H9 (cell line): ENCODE measurements around the gene TBC1D17. TPM values are rescaled to one million over a fixed set of nuclear protein-coding genes. Genes with fewer than 3 reads are reported as not detected.

ENCODE experiments used
- DNase-seq: peaks from one replicate; pipeline ENCODE4 v3.0.0-alpha.2; 2017
- H2AFZ ChIP-seq: one replicate; pipeline ENCODE4 v1.6.1; 2013; ENCODE audit warnings: mild to moderate bottlenecking, low read length, control low read depth, moderate library complexity
- H2AK5ac ChIP-seq: 2 replicates; pipeline ENCODE4 v1.6.1; 2013; ENCODE audit warnings: low read length, control low read depth, mixed read lengths; ENCODE audit not compliant: insufficient read length
- H2BK120ac ChIP-seq: one replicate; pipeline ENCODE4 v1.6.1; 2013; ENCODE audit warnings: low read depth, mild to moderate bottlenecking, low read length, control low read depth, inconsistent platforms; ENCODE audit not compliant: poor library complexity, severe bottlenecking
- H2BK12ac ChIP-seq: 2 replicates; pipeline ENCODE4 v1.6.1; 2013; ENCODE audit warnings: low read length, control low read depth, mixed read lengths, low read depth; ENCODE audit not compliant: insufficient read length
- H2BK15ac ChIP-seq: 2 replicates; pipeline ENCODE4 v1.6.1; 2013; ENCODE audit warnings: low read depth, low read length, control low read depth
- H2BK20ac ChIP-seq: one replicate; pipeline ENCODE4 v1.6.1; 2013; ENCODE audit warnings: low read depth, mild to moderate bottlenecking, low read length, control low read depth, inconsistent platforms; ENCODE audit not compliant: poor library complexity, severe bottlenecking
- H2BK5ac ChIP-seq: 2 replicates; pipeline ENCODE4 v1.6.1; 2013; ENCODE audit warnings: low read length, control low read depth, mixed read lengths; ENCODE audit not compliant: insufficient read length
- H3K14ac ChIP-seq: 2 replicates; pipeline ENCODE4 v1.6.1; 2013; ENCODE audit warnings: low read length, control low read depth; ENCODE audit not compliant: insufficient read depth
- H3K18ac ChIP-seq: 2 replicates; pipeline ENCODE4 v1.6.1; 2013; ENCODE audit warnings: low read depth, mild to moderate bottlenecking, mixed read lengths, low read length, control low read depth; ENCODE audit not compliant: insufficient read length
- H3K23ac ChIP-seq: 2 replicates; pipeline ENCODE4 v1.6.1; 2013; ENCODE audit warnings: low read length, control low read depth, mixed read lengths, low read depth; ENCODE audit not compliant: insufficient read length
- H3K23me2 ChIP-seq: 2 replicates; pipeline ENCODE4 v1.6.1; 2013; ENCODE audit warnings: low read depth, mild to moderate bottlenecking, mixed read lengths, low read length, control low read depth; ENCODE audit not compliant: insufficient read length, poor library complexity, severe bottlenecking
- H3K27ac ChIP-seq: 2 replicates; pipeline ENCODE4 v1.5.1; 2013; ENCODE audit warnings: low read length, control low read depth, mixed read lengths, low read depth; ENCODE audit not compliant: insufficient read length
- H3K27me3 ChIP-seq: 2 replicates; pipeline ENCODE4 v1.6.1; 2013; ENCODE audit warnings: low read length, control low read depth, inconsistent platforms; ENCODE audit not compliant: insufficient read depth
- H3K4ac ChIP-seq: 2 replicates; pipeline ENCODE4 v1.6.1; 2013; ENCODE audit warnings: low read depth, mild to moderate bottlenecking, control low read depth, inconsistent platforms, low read length, moderate library complexity
- H3K4me1 ChIP-seq: 2 replicates; pipeline ENCODE4 v1.6.1; 2013; ENCODE audit warnings: low read length, control low read depth, inconsistent platforms; ENCODE audit not compliant: insufficient read depth
- H3K4me2 ChIP-seq: 2 replicates; pipeline ENCODE4 v1.6.1; 2013; ENCODE audit warnings: low read length, control low read depth, mixed read lengths; ENCODE audit not compliant: insufficient read length, insufficient read depth
- H3K56ac ChIP-seq: 2 replicates; pipeline ENCODE4 v1.6.1; 2013; ENCODE audit warnings: low read depth, mild to moderate bottlenecking, mixed read lengths, low read length, control low read depth; ENCODE audit not compliant: insufficient read length
- H3K79me1 ChIP-seq: 2 replicates; pipeline ENCODE4 v1.6.1; 2013; ENCODE audit warnings: low read depth, mild to moderate bottlenecking, moderate library complexity, low read length, control low read depth, inconsistent platforms; ENCODE audit not compliant: insufficient read depth, poor library complexity, severe bottlenecking
- H3K79me2 ChIP-seq: 2 replicates; pipeline ENCODE4 v1.6.1; 2013; ENCODE audit warnings: low read length, control low read depth, inconsistent platforms; ENCODE audit not compliant: insufficient read depth
- H3K9ac ChIP-seq: 2 replicates; pipeline ENCODE4 v1.6.1; 2013; ENCODE audit warnings: low read length, control low read depth, mixed read lengths; ENCODE audit not compliant: insufficient read length; ENCODE audit errors: extremely low read depth
- H3K9me3 ChIP-seq: one replicate; pipeline ENCODE4 v1.6.1; 2013; ENCODE audit warnings: low read depth, low read length, inconsistent platforms; ENCODE audit not compliant: control insufficient read depth
- H3T11ph ChIP-seq: one replicate; pipeline ENCODE4 v1.6.1; 2013; ENCODE audit warnings: mild to moderate bottlenecking, low read length, control low read depth, inconsistent platforms
- H4K20me1 ChIP-seq: one replicate; pipeline ENCODE4 v1.6.1; 2013; ENCODE audit not compliant: control insufficient read depth, insufficient read length, insufficient read depth
- H4K5ac ChIP-seq: 2 replicates; pipeline ENCODE4 v1.6.1; 2013; ENCODE audit warnings: low read depth, mild to moderate bottlenecking, mixed read lengths, low read length, control low read depth; ENCODE audit not compliant: insufficient read length
- H4K8ac ChIP-seq: replicated peaks from 2 replicates; pipeline ENCODE4 v1.6.1; 2013; ENCODE audit warnings: low read length, control low read depth, mixed read lengths, low read depth; ENCODE audit not compliant: insufficient read length
- H4K91ac ChIP-seq: 2 replicates; pipeline ENCODE4 v1.6.1; 2013; ENCODE audit warnings: low read depth, mild to moderate bottlenecking, moderate library complexity, mixed read lengths, low read length, control low read depth; ENCODE audit not compliant: insufficient read length
- H3K27ac Mint-ChIP-seq, 3 experiments: 2 replicates in 2 of 3; 3 replicates in 1 of 3; pipeline ENCODE4 v1.8.0; 2020 to 2021; ENCODE audit warnings: mixed read lengths in 3 of 3, mild to moderate bottlenecking in 1 of 3, moderate library complexity in 1 of 3
- H3K27me3 Mint-ChIP-seq: 2 replicates; pipeline ENCODE4 v1.8.0; 2021; ENCODE audit warnings: low read depth, mild to moderate bottlenecking, moderate library complexity, mixed read lengths
- H3K36me3 Mint-ChIP-seq, 3 experiments: 2 replicates in 2 of 3; 3 replicates in 1 of 3; pipeline ENCODE4 v1.8.0; 2020 to 2021; ENCODE audit warnings: low read depth in 3 of 3, mixed read lengths in 3 of 3; ENCODE audit not compliant: insufficient read depth in 1 of 3
- H3K4me1 Mint-ChIP-seq, 2 experiments: 2 replicates each; pipeline ENCODE4 v1.8.0; 2020; ENCODE audit warnings: mixed read lengths in 2 of 2
- H3K4me3 Mint-ChIP-seq, 2 experiments: 2 replicates in 1 of 2; 3 replicates in 1 of 2; pipeline ENCODE4 v1.8.0; 2020 to 2021; ENCODE audit warnings: mild to moderate bottlenecking in 2 of 2, mixed read lengths in 2 of 2, moderate library complexity in 1 of 2
- H3K9me3 Mint-ChIP-seq, 2 experiments: 2 replicates in 1 of 2; 3 replicates in 1 of 2; pipeline ENCODE4 v1.8.0; 2020; ENCODE audit warnings: mild to moderate bottlenecking in 2 of 2, mixed read lengths in 2 of 2, moderate library complexity in 1 of 2
- CTCF ChIP-seq: fragments of 200-600 bp; sonication (generic); conservative IDR thresholded peaks from 3 replicates; pipeline ENCODE4 v1.8.0; 2021; ENCODE audit warnings: antibody characterized with exemption, mild to moderate bottlenecking
- WGBS: extraction: QIAGEN DNeasy Blood & Tissue Kit; methylation state at CpG from one replicate; pipeline ENCODE4 v1.1.7; 2013; ENCODE audit warnings: missing lambda C conversion rate, low lambda C conversion rate, mixed read lengths; ENCODE audit not compliant: insufficient read length; ENCODE audit errors: extremely low coverage; 5-methylcytosine and 5-hydroxymethylcytosine counted together
- total RNA-seq: library from RNA; stranded (reverse); gene quantifications from 2 replicates; pipeline ENCODE4 v1.2.1, GENCODE V29; 2021

TBC1D17 gene
- total RNA-seq, 1 experiment from 2014 or later = 33.6 TPM

- Histone ChIP-seq H2BK12ac (no peak overlapping the region), H4K20me1 (peaks cover 3% of the 10 kb centered on the region), H2BK120ac (no peak overlapping the region), H3K23me2 (no peaks in the 10 kb centered on the region), H3K4ac (no peak overlapping the region), H4K5ac (no peak overlapping the region), H2AK5ac (no peak overlapping the region), H3K79me2 (peaks cover 4% of the 10 kb centered on the region; the same call in 1 of the 2 replicates), H3K79me1 (peaks cover 8% of the 10 kb centered on the region), H3K56ac (no peak overlapping the region), H3K27ac (no peak overlapping the region), H3K9me3 (no peaks in the 10 kb centered on the region), H4K91ac (no peak overlapping the region), H3K14ac (no peak overlapping the region), H3K18ac (no peak overlapping the region), H3T11ph (no peak overlapping the region), H3K27me3 (no peaks in the 10 kb centered on the region), H4K8ac (no peak overlapping the region), H3K4me1 (no peaks in the 10 kb centered on the region), H2AFZ (no peak overlapping the region), H3K4me2 (no peak overlapping the region), H2BK5ac (no peak overlapping the region), H3K9ac (no peak overlapping the region), H3K23ac (no peak overlapping the region), H2BK20ac (no peak overlapping the region), H2BK15ac (no peak overlapping the region)
- no peak for TF ChIP-seq CTCF
- Mint-ChIP-seq H3K36me3 (peaks cover 16 to 72% (median 63%) of the 10 kb centered on the region in 3 experiments; a peak in 6 of 7 replicates), H3K4me3 (no peak overlapping the region), H3K27ac (peak overlapping the region in 1 of 3 experiments; percentile 80; a peak in 3 of 7 replicates), H3K9me3 (no peaks in the 10 kb centered on the region), H3K27me3 (peaks cover 2% of the 10 kb centered on the region; the same call in 1 of the 2 replicates), H3K4me1 (peaks cover 12 to 23% of the 10 kb centered on the region in 2 experiments)
- DNase-seq = no peak
- WGBS = no CpG with 5 or more reads among the region's 5 CpGs
These were observed 19.7 kb upstream of the TBC1D17 start for GRCh38 chr19:49857838-49858087.
